Activated CD4-positive, alpha-beta T cell treated with anti-CD3 and anti-CD28 coated beads, Interleukin-2, Interleukin-6, amounts not matched to agents 100 ng/mL and 50 ng/mL, durations not matched to agents 16 hours and 8 hours (primary cell): ENCODE data around the gene NXPH2.

Source experiments
- DNase-seq: peaks from one replicate; pipeline ENCODE4 v3.0.0-alpha.2; 2020

The NXPH2 gene

DNA sequence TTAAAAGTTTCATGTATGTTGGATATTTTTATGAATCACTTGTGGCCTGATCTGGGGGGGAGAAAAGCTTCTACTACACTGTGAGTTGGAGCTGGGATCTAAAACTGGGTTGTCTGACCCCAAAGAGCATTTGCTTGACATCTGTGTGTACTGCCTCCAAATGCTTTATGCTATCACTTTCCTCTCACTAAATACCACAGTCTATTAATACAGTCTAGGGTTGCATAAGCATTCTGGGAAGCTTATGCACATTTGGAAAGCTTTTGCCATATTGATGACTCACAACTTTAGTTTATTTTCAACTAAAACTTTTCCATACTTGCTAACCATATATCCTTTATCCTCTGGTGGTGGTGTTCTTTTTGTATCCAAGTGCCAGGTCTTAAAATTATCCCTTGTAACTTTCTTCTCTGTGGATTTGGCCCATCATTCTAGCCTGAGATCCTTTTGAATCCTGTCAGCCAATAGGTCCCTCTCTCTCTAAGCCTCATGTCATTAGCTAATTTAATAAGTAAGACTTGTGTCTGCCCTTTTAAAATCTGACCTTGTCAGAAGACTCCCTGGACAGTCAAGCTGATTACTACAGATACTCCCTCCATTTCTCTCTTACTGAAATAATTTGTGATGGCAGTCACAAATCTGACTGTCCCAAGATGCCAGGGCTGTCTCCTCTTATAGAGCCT lies 72.7 kb downstream of the NXPH2 start:
- no peak for DNase-seq

DNA sequence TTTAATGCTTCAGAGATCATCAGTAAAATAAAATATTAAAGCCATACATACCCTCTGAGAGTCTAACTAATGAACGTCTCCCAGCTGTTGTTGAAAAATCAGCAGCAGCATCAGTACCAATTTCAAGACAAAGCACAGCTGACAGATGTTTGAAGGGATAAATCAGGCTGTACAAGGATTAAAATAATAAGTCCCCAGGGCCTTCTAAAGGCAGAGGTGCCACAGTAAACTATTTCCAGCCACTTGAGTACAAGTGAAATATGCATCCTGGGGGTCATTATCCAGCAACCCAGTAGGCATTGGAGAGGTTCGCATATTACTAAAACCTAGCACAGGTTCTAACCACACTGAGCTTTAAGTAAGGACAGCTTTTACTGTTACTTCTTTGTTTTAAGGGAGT lies 76.9 kb downstream of the NXPH2 start:
- DNase-seq: no peak

DNA sequence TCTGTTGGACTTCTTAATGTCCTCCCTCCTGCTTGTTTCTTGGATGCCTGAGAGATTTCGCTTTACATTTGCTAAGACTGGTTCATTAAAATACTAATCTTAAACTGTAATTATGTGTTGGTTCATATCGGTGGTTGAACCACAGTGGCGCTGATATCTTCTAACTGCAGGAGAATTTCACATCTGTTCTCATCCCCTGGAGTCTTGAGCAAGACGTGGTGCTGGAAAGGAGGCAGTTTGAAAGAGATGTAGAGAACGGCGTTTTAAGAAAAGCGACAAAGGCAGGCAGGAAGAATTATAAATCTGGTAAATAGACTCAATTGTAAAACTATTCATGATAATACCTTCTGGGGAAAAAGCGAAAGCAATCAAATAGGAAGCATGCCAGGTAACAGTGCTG lies 79.5 kb downstream of the NXPH2 start:
- DNase-seq: no peak

DNA sequence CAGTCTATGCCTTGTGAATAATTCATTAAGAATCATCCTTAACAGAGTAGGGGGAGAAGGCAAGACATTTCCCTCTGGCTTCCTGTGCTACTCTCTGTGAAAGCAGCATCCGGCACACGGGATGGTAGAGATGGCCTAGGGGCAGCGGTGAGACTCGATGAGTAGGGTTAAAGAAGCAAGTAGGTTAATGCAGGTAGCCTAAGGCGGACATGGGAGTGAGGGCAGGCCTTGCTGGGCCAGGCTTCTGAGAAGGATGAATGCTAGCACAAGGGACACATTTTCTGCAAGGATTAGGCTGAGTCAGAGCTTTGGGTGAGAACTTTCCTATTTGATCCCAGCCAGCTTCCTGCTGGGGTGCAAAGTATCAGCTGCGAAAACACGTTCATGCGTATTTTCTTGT lies 80.8 kb downstream of the NXPH2 start:
- DNase-seq: no peak

DNA sequence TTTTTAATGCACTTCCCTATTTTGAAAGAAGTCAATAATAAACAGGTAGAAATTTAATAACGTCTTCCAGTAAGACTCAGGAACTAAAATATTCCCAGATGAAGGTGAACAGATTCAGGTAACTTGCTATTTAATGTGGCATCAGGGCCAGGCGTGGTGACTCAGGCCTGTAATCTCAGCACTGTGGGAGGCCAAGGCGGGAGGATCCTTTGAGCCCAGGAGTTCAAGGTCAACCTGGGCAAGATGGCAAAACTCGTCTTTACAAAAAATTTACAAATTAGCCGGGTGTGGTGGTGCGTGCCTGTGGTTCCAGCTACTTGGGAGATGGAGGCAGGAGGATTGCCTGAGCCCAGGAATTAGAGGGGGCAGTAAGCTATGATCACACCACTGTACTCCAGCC lies 81.8 kb downstream of the NXPH2 start:
- no peak for DNase-seq

DNA sequence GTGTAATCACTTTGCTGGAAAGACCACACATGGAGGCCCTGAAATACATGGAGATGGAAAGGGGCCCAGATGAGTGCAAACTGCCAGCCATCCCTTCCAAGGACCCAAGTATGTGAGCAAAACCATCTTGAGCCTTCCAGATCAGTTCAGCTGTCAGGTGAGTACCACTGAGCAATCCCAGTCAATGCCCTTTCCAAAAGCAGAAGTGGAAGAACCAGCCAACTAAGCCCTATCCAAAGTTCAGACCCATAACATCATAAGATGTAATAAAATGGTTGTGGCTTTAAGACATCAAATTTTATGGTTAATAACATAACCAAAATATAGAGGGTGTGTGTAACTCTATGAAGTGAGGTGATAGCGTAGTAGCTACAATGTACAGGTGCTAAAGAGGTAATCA lies 88.5 kb downstream of the NXPH2 start:
- no peak for DNase-seq

DNA sequence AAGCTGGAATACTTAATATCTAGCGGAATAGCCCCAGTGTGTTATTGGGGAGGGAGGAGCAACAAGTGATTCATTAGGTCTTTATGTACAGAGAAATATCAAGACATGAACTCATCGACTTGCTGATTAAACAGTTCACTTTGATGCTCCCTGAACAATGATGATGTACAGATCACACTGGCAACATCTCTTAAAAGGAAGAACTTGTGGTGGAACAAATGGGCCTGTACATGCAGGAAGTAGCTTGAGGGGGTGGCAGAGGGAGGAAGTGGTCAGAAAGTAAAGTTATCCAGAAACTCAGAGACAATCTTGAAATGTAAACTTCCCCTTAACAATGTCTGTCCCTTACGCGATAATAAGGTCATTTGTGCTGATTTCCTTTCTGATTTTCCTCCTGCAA lies 90.5 kb downstream of the NXPH2 start:
- no peak for DNase-seq

DNA sequence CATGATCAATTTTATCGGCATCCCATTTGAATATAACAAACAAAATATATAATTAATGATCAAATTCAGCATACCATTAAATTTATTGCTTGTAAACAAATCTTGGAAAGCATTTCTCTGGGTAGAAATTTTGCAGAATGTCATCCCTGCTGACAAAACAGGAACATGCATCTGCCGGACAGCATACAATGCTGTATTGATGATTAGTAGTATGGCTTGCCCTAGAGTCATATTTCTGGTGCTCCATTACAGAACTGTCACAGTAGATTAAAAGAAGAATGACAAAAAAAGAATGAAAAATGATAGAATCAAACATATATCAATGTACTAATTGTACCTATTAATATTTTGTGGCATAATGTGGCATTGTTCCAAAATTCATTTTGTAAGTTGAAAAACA lies 98.0 kb downstream of the NXPH2 start:
- DNase-seq: no peak

DNA sequence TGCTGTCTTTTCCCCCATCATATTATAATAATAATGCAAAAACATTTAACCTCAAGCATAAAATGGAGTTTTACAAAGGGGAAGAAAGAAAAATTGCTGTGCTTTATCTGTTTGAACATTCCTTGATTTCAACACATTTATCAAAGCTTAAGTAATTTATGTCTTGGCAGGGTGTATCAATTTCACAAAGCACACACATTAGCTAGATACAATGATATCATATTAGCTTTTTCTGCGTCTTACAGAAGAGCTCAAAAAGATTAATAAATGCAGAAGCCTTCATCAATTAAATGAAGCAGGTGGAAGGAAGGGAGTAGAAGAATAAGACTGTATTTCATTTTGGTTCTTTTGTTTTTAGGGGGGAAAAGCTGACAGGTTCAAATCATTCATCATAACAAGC lies 103.0 kb downstream of the NXPH2 start:
- DNase-seq: no peak

DNA sequence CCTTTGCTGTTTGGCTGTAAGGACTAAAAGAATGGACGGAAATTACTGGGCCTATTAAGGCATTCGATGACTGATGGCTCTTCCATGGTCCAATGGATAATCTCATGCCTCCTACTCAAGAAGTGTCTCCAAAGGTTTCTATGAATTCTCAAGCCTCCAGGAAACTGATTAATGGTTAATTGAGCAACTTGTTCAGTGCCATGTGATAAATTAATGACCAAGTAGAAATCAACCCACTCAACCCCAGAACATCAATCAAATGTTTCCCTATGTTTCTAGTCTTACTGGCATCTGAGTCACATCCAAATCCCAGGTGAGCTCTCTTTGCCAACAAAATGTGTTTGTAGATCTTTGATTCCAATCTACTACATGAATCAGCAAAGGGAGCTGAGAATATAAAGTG lies 103.6 kb downstream of the NXPH2 start:
- DNase-seq: no peak

DNA sequence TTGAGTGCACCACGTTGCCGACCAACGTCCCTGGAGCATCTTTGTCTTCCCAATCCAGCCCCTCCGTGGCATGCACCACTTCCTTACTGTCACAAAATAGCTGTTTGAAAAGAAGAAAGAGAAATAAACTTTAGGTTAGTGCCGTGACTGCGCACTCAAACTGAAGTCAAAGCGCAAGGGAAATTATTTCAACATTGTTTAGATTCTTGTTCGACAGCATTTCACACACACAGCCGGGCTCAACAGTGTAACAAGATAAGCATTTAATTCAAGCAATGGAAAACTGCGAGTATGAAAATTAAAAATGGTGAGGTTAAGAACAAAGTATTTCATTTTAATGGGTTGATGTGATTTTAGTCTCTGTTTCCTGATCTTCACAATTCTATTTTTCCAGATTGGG lies 108.6 kb downstream of the NXPH2 start:
- no peak for DNase-seq

DNA sequence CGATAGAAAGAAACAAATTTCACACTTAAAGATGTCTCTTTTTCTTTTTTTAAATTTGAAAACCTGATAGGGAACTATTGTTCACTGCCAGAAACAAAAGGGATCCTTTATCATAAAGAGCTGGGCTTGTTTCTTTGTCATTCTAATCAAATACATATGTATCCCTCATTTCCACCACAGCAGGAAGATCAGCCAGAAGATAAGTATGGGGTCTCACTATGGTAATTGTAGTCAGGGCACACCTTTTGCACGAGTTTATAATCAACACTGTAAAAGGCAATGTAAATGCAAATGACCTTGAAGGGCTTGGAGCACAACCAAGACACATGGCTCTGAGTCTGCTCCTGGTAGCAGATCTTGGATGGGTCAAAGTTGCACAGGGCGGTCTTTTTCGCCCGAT lies 109.5 kb downstream of the NXPH2 start:
- no peak for DNase-seq

DNA sequence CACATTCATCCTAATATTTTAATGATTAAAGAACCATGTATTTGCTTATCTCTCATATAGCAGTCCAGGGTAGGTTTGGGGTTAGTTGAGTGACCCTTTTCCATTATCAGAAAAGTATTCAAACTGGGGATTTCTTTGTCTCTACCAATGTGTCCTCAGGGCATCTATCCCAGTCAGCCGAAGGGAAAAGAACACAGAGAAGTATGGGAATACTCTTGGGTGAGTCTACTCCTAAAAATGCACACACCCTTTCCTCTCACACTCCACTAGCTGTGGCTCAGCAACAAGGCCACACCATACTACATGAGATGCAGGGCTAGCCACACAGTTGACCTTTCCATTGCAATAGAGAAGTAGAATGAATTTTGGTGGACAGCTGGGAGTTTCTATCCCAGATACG lies 114.3 kb downstream of the NXPH2 start:
- DNase-seq: no peak

DNA sequence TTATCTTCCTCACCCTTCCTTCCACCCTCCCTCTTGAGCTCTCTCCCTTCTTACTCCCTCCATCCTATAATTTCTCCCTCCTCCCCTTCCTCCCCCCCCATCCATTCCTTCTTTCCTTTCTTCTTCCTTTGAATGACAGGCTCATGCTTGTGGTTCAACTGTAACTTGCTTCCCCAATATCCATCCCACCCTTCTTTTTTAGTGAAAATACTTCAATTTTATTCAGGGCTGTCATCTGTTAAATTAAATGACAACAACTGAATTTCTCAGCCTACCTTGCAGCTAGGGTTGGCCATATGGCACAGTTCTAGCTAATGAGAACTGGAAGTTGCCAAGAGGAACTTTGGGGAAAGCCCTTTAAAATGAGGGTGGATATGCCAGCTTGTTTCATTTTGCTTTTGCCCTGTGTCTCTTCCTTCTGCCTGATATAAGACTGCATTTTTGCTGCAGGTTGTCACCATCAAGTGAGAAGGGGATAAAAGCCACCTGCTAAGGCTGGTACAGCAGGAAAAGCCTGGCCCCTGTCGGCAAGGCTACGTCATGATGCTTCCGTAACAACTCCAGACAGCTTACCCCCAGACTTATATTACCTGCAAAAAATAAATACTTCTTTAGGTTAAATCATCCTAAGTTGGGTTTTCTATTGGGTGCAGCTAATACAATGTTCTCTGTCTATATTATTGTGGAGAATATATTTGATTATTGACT lies 121.8 kb downstream of the NXPH2 start:
- DNase-seq: no peak

DNA sequence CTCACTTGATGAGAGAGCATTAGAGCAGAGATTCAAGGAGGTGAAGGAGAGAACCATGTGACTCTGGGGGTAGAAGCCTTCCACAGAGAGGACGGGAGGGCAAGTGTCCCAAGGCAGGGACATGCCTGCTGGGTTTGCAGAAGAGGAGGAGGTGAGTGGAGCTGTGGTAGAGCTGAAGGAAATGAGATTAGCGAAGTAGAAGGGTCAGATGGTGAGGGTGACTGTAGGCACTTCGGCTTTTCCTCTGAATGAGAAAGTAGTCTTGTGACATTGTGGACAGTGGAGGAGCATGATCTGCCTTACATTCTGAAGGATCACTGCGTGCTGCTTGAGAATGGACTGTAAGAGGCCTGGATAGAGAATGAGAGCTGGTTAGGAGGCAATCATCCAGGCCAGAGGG lies 126.0 kb downstream of the NXPH2 start:
- DNase-seq: no peak

DNA sequence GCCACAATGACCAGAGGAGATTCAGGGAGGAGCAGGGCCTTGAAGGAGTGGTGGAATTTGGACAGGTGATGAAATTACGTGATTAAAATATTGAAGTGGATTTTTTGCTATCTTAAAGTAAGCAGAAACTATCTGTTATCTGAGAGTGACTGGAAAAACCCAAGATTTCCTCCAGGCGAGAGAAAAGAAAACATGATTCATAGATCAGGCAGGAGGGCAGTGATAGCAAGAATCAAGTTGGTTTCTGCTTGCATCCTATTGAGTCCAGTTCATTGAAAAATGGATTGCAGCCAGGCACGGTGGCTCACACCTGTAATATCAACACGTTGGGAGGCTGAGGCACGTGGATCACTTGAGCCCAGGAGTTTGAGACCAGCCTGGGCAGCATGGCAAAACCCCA lies 127.8 kb downstream of the NXPH2 start:
- no peak for DNase-seq

DNA sequence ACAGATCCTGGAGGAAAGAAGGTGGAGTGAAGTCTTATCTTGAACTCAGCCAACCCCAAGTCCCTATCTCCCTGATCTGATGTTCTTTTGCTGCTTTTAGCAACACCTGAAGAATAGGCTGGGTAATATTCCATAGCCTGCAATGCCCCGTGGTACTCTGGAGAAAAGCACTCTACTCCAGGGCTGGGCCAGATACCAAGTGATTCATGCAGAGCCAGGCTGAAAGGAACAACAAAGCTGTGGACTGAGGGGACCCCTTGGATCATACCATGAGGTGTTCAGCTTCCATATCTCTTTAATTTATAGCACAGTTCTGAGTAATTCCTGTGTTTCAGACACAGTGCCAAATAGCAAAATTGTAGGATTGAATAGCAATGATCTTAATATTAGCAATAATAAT lies 130.6 kb downstream of the NXPH2 start:
- no peak for DNase-seq

DNA sequence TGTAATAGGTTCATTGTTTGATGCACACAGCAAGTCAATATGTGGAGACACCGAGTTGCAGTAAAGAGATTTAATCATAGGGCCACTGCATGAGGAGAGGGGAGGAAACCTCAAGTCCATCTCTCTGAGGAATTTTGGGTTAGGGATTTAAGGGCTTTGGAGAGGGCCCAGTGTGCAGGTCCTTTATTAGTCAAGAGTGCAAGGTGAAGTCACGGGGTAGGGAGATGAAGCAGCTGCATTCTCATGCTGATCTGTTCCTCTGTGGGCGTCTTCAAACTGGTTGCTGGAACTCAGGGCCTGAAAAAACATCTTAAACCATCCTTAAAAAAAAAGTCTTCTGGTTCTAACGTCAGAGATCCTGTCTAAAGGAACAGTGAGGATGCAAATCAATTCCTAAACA lies 131.6 kb downstream of the NXPH2 start:
- no peak for DNase-seq

DNA sequence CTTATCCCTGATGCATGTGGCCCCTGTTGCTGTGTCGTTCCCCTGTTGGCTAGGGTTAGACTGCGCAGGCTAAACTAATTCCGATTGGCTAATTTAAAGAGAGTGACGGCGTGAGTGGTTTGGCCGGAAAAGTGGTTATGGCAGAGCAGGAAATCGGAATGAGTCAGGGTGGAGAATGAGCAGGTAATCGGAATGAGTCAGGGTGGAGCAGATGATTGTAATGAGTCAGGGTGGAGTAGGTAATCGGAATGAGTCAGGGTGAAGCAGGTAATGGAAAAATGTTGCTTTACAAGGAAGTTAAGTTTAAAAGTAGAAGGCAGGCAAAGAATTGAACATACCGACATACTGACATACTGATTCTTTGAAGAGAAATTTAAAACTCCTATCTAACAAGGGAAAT lies 135.4 kb downstream of the NXPH2 start:
- DNase-seq: peak; percentile 9

DNA sequence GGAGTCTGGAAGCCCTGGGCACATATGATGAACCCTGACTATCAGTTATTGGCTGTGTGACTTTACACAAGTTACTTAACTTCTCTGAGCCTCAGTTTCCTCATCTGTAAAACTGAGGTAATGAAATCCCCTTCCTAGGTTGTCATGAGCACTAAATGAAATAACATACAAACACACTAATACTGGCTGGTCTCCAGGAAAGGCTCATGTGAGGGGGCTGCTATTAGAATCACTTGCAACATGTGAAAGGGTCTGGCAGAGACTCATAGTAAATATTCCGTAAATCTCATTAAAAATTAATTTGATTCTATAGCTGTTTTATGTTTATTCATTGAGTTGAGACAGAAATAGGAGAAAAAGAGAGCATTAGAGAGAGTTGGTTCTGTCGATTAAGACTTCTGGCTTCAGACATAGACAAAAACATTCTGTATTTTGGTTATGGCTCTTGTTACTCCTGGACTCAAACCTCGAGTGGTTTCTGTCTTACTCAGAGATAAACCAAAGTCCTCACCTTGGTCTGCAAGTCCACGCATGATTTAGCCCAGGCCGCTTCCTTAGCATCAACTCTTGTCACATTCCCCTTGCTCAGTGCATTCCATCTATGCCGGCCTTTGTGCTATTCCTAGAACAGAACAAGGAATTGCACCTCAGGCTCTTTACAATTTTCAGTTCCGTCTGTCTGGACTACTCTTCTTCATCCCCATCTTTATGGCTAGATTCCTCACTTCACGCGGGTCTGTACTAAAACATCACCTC lies 139.1 kb downstream of the NXPH2 start:
- DNase-seq: no peak

DNA sequence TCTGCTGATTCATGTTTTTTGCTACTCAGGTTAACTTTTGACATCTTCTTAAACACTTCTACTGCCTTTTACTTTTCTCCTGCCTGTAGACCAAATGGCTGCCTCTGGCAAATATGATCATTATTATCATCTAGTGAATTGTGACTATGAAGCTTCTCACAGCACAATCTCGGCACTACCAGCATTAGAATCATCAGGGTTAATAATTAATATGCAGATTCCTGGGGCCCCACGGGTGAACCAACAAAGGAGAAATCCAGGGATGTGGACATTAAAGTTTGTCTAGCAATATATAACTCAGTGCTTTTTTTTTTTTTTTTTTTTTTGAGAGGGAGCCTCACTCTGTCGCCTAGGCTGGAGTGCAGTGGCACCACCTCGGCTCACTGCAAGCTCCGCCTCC lies 142.5 kb downstream of the NXPH2 start:
- no peak for DNase-seq

DNA sequence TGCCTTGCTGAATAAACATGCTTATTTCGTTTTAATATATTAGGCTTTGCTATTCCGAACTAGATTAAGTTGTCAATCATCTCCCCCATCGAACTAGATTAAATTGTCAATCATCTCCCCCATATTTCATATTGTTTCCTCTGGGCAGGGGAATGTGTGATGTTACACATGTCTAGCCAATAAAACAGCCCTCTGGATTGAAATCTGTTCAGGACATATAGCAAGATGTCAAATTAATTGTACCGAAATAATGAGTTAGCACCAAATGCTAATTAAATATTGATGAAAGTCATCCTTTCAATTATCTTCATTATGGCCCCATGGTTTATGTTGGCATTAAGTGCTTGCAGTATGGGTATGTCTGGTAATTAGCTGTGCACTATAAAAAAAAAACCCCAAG lies 143.1 kb downstream of the NXPH2 start:
- DNase-seq: no peak

DNA sequence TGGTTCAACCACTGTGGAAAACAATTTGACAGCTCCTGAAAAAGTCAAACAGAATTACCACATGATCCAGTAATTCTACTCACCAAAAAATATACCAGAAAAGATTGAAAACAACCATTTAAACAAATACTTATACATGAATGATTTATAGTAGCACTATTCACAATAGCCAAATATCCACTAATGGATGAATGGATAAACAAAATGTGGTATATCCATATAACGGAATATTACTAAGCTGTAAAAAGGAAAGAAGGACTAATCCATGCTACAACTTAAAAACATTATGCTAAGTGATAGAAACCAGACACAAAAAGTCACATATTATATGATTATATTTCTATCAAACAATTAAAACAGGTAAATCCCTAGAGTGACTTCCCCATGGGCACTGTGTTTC lies 147.1 kb downstream of the NXPH2 start:
- no peak for DNase-seq

DNA sequence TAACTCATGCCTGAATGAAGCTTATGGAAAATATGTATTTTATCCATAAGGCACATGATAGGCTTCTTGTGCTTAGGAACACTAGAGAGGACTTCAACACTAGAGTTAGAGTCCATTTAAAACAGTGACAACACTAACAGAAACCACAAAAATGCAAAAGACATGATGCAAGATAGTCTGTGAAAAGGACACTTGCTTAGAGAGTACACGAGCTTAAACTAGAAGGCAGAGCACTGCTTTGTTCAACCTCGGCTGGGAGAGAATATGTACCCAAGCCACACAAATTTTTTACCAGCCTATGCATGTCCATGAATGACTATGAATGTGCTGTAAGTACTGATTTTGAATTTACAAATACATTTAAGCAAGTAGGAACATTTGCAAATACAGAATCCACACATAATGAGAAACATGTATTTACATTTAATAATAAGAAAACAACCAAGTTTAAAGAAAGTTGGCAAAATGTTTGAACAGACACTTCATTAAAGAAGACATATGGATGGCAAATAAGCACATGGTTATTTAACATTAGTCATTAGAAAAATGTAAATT lies 148.0 kb downstream of the NXPH2 start:
- DNase-seq: no peak
